ENCODE results near the gene ALX4.

ALX4 gene

GRCh38 chr11:44235765-44236201 is 74.2 kb downstream of the ALX4 start:
- Histone ChIP-seq H3K23ac (ENCODE audit: low read length) (no peak overlapping the region), H3K36me3 (ENCODE audit: control insufficient read depth in 1 of 2, insufficient read depth in 2 of 2, low read length in 2 of 2) (peaks cover 0 to 4% of the 10 kb centered on the region in 2 experiments), H3K9ac (ENCODE audit: low read length) (no peak overlapping the region), H4K12ac (ENCODE audit: low read depth, low read length) (no peak overlapping the region), H4K91ac (ENCODE audit: low read depth, low read length) (no peak overlapping the region), H2BK5ac (ENCODE audit: low read depth, low read length, poor library complexity) (no peak overlapping the region), H3K27ac (ENCODE audit: low read depth, low read length) (no peak overlapping the region), H3K4ac (ENCODE audit: low read depth, low read length) (no peak overlapping the region), H2BK120ac (ENCODE audit: insufficient read depth, low read length, poor library complexity) (no peak overlapping the region), H3K79me2 (ENCODE audit: control insufficient read depth, insufficient read depth, low read length, poor library complexity) (no peaks in the 10 kb centered on the region), H4K8ac (ENCODE audit: low read depth, low read length) (no peak overlapping the region), H3K4me2 (ENCODE audit: low read length) (no peak overlapping the region), H3K79me1 (ENCODE audit: low read length) (no peaks in the 10 kb centered on the region), H2BK12ac (ENCODE audit: low read length) (no peak overlapping the region), H3K18ac (ENCODE audit: low read length) (no peak overlapping the region), H2AFZ (ENCODE audit: insufficient read depth, low read length, poor library complexity) (no peak overlapping the region), H3K14ac (ENCODE audit: low read length) (no peak overlapping the region), H2AK5ac (ENCODE audit: low read length) (no peak overlapping the region), H3K27me3 (ENCODE audit: insufficient read depth, low read length) (no peaks in the 10 kb centered on the region), H3K4me1 (ENCODE audit: control insufficient read depth in 1 of 2, insufficient read depth in 2 of 2, low read length in 2 of 2) (no peaks in the 10 kb centered on the region), H3K4me3 (ENCODE audit: low read depth, low read length) (no peak overlapping the region), H3K9me3 (ENCODE audit: insufficient read depth, low read depth, low read length) (no peaks in the 10 kb centered on the region)
- DNase-seq = no peak
- WGBS (ENCODE audit: extremely low coverage, insufficient coverage, insufficient read length) = no CpG with 5 or more reads among the region's 8 CpGs

GRCh38 chr11:44229624-44230023 is 80.3 kb downstream of the ALX4 start:
- no peak overlapping the region for H2AK5ac ChIP-seq (ENCODE audit: low read length)
- H3K18ac ChIP-seq (ENCODE audit: low read length) = peak overlapping the region; percentile 57
- H3K9me3 ChIP-seq (ENCODE audit: insufficient read depth, low read depth, low read length) = no peaks in the 10 kb centered on the region
- no peak overlapping the region for H2BK120ac ChIP-seq (ENCODE audit: insufficient read depth, low read length, poor library complexity)
- H4K91ac ChIP-seq (ENCODE audit: low read depth, low read length) = no peak overlapping the region
- no peak overlapping the region for H2BK5ac ChIP-seq (ENCODE audit: low read depth, low read length, poor library complexity)
- H4K8ac ChIP-seq (ENCODE audit: low read depth, low read length) = no peak overlapping the region
- WGBS (ENCODE audit: extremely low coverage, insufficient coverage, insufficient read length) = no CpG with 5 or more reads among the region's 3 CpGs
- H4K12ac ChIP-seq (ENCODE audit: low read depth, low read length) = no peak overlapping the region
- no peaks in the 10 kb centered on the region for H3K36me3 ChIP-seq (ENCODE audit: control insufficient read depth in 1 of 2, insufficient read depth in 2 of 2, low read length in 2 of 2)
- no peak overlapping the region for H3K4ac ChIP-seq (ENCODE audit: low read depth, low read length)
- no peak overlapping the region for H3K4me3 ChIP-seq (ENCODE audit: low read depth, low read length)
- H3K14ac ChIP-seq (ENCODE audit: low read length) = no peak overlapping the region
- no peaks in the 10 kb centered on the region for H3K27me3 ChIP-seq (ENCODE audit: insufficient read depth, low read length)
- peaks cover 2% of the 10 kb centered on the region for H3K79me1 ChIP-seq (ENCODE audit: low read length)
- no peak overlapping the region for H3K9ac ChIP-seq (ENCODE audit: low read length)
- DNase-seq = no peak
- H3K79me2 ChIP-seq (ENCODE audit: control insufficient read depth, insufficient read depth, low read length, poor library complexity) = peaks cover 2% of the 10 kb centered on the region
- H3K4me1 ChIP-seq (ENCODE audit: control insufficient read depth in 1 of 2, insufficient read depth in 2 of 2, low read length in 2 of 2) = peaks cover 4 to 7% of the 10 kb centered on the region in 2 experiments
- no peak overlapping the region for H2AFZ ChIP-seq (ENCODE audit: insufficient read depth, low read length, poor library complexity)
- H3K4me2 ChIP-seq (ENCODE audit: low read length) = no peak overlapping the region
- H3K27ac ChIP-seq (ENCODE audit: low read depth, low read length) = no peak overlapping the region
- H2BK12ac ChIP-seq (ENCODE audit: low read length) = peak overlapping the region; percentile 50
- H3K23ac ChIP-seq (ENCODE audit: low read length) = no peak overlapping the region

GRCh38 chr11:44229098-44229497 is 80.8 kb downstream of the ALX4 start:
- Histone ChIP-seq H2AFZ (ENCODE audit: insufficient read depth, low read length, poor library complexity) (no peak overlapping the region), H3K4me3 (ENCODE audit: low read depth, low read length) (no peak overlapping the region), H2AK5ac (ENCODE audit: low read length) (no peak overlapping the region), H4K91ac (ENCODE audit: low read depth, low read length) (no peak overlapping the region), H3K14ac (ENCODE audit: low read length) (no peak overlapping the region), H2BK5ac (ENCODE audit: low read depth, low read length, poor library complexity) (no peak overlapping the region), H3K4me2 (ENCODE audit: low read length) (no peak overlapping the region), H3K79me1 (ENCODE audit: low read length) (peaks cover 2% of the 10 kb centered on the region), H3K9ac (ENCODE audit: low read length) (no peak overlapping the region), H2BK12ac (ENCODE audit: low read length) (peak overlapping the region; percentile 50), H3K36me3 (ENCODE audit: control insufficient read depth in 1 of 2, insufficient read depth in 2 of 2, low read length in 2 of 2) (no peaks in the 10 kb centered on the region), H3K27ac (ENCODE audit: low read depth, low read length) (no peak overlapping the region), H2BK120ac (ENCODE audit: insufficient read depth, low read length, poor library complexity) (no peak overlapping the region), H3K9me3 (ENCODE audit: insufficient read depth, low read depth, low read length) (no peaks in the 10 kb centered on the region), H3K4ac (ENCODE audit: low read depth, low read length) (no peak overlapping the region), H3K18ac (ENCODE audit: low read length) (no peak overlapping the region), H3K4me1 (ENCODE audit: control insufficient read depth in 1 of 2, insufficient read depth in 2 of 2, low read length in 2 of 2) (peaks cover 4 to 7% of the 10 kb centered on the region in 2 experiments), H4K8ac (ENCODE audit: low read depth, low read length) (no peak overlapping the region), H3K23ac (ENCODE audit: low read length) (no peak overlapping the region), H3K27me3 (ENCODE audit: insufficient read depth, low read length) (no peaks in the 10 kb centered on the region), H3K79me2 (ENCODE audit: control insufficient read depth, insufficient read depth, low read length, poor library complexity) (peaks cover 2% of the 10 kb centered on the region), H4K12ac (ENCODE audit: low read depth, low read length) (no peak overlapping the region)
- no CpG with 5 or more reads among the region's 4 CpGs for whole genome bisulfite sequencing (ENCODE audit: extremely low coverage, insufficient coverage, insufficient read length)
- DNase-seq = no peak

GRCh38 chr11:44228379-44228778 is 81.6 kb downstream of the ALX4 start:
- Histone ChIP-seq H3K79me1 (ENCODE audit: low read length) (peaks cover 2% of the 10 kb centered on the region), H3K14ac (ENCODE audit: low read length) (no peak overlapping the region), H3K23ac (ENCODE audit: low read length) (no peak overlapping the region), H3K36me3 (ENCODE audit: control insufficient read depth in 1 of 2, insufficient read depth in 2 of 2, low read length in 2 of 2) (no peaks in the 10 kb centered on the region), H3K4ac (ENCODE audit: low read depth, low read length) (no peak overlapping the region), H2AFZ (ENCODE audit: insufficient read depth, low read length, poor library complexity) (no peak overlapping the region), H3K18ac (ENCODE audit: low read length) (no peak overlapping the region), H3K4me1 (ENCODE audit: control insufficient read depth in 1 of 2, insufficient read depth in 2 of 2, low read length in 2 of 2) (peaks cover 4 to 7% of the 10 kb centered on the region in 2 experiments), H4K12ac (ENCODE audit: low read depth, low read length) (no peak overlapping the region), H3K9ac (ENCODE audit: low read length) (no peak overlapping the region), H3K27ac (ENCODE audit: low read depth, low read length) (no peak overlapping the region), H3K4me3 (ENCODE audit: low read depth, low read length) (no peak overlapping the region), H3K4me2 (ENCODE audit: low read length) (no peak overlapping the region), H3K9me3 (ENCODE audit: insufficient read depth, low read depth, low read length) (no peaks in the 10 kb centered on the region), H2BK12ac (ENCODE audit: low read length) (no peak overlapping the region), H4K8ac (ENCODE audit: low read depth, low read length) (no peak overlapping the region), H3K27me3 (ENCODE audit: insufficient read depth, low read length) (no peaks in the 10 kb centered on the region), H4K91ac (ENCODE audit: low read depth, low read length) (no peak overlapping the region), H3K79me2 (ENCODE audit: control insufficient read depth, insufficient read depth, low read length, poor library complexity) (peaks cover 2% of the 10 kb centered on the region), H2BK5ac (ENCODE audit: low read depth, low read length, poor library complexity) (no peak overlapping the region), H2AK5ac (ENCODE audit: low read length) (no peak overlapping the region), H2BK120ac (ENCODE audit: insufficient read depth, low read length, poor library complexity) (no peak overlapping the region)
- DNase-seq = no peak
- WGBS (ENCODE audit: extremely low coverage, insufficient coverage, insufficient read length) = no CpG with 5 or more reads among the region's 6 CpGs
